Testis (tissue), 3 donors: ENCODE results near the gene TCIRG1. TPM values are rescaled to one million over a fixed set of nuclear protein-coding genes. Genes with fewer than 3 reads are reported as not detected.

Source experiments
- DNase-seq: peaks from one replicate; pipeline ENCODE4 v3.0.0-alpha.2; 2019
- H3K27ac ChIP-seq, 2 donors: fragments of 200-600 bp; sonication (generic); one replicate each; pipeline ENCODE4 v1.5.1; 2019
- H3K27me3 ChIP-seq: fragments of 200-600 bp; sonication (generic); one replicate; pipeline ENCODE4 v1.5.1; 2019
- H3K36me3 ChIP-seq: fragments of 200-600 bp; sonication (generic); one replicate; pipeline ENCODE4 v1.5.1; 2017; ENCODE audit warnings: low read depth; ENCODE audit errors: missing control alignments
- H3K4me1 ChIP-seq: fragments of 200-600 bp; sonication (generic); one replicate; pipeline ENCODE4 v1.5.1; 2019
- H3K4me3 ChIP-seq, 2 donors: fragments of 200-600 bp; sonication (generic); one replicate each; pipeline ENCODE4 v1.5.1; 2017 to 2019
- H3K9me3 ChIP-seq: fragments of 200-600 bp; sonication (generic); one replicate; pipeline ENCODE4 v1.5.1; 2017
- CTCF ChIP-seq, 3 experiments: fragments of 450-650 bp in 2 of 3; fragments of 200-600 bp in 1 of 3; sonication (generic) in 1 of 3; IDR thresholded peaks; one replicate each; pipeline ENCODE4 v1.5.1; 2016 to 2019; ENCODE audit warnings: antibody characterized with exemption in 3 of 3, mild to moderate bottlenecking in 2 of 3, moderate library complexity in 1 of 3
- POLR2A ChIP-seq: fragments of 450-650 bp; IDR thresholded peaks from one replicate; pipeline ENCODE4 v1.6.1; 2017; ENCODE audit warnings: antibody characterized with exemption, mild to moderate bottlenecking, moderate library complexity
- WGBS, 2 donors: methylation state at CpG; one replicate each; pipeline ENCODE4 v1.1.5; 2018; 5-methylcytosine and 5-hydroxymethylcytosine counted together
- intact Hi-C: fragments of 100-400 bp; cut with DNase I; formaldehyde crosslinking; loops from one replicate; pipeline ENCODE4 v1.15.1; 2023; ENCODE audit warnings: low total_unique reads
- polyA plus RNA-seq: library from polyadenylated mRNA; stranded (reverse); fragments of 350-450 nt; fragmentation: Illumina TruSeq; extraction: RNeasy Lipid Tissue Mini Kit (QIAGEN cat#74804); gene quantifications from one replicate; pipeline ENCODE4 v1.2.3, GENCODE V29; 2014; ENCODE audit warnings: low read depth, low replicate concordance; ENCODE audit not compliant: insufficient read depth
- total RNA-seq, 2 donors: library from RNA; depleted of rRNA; stranded (reverse); fragments of >200 nt; gene quantifications; one replicate each; pipeline ENCODE4 v1.2.3, GENCODE V29; 2016

TCIRG1 gene
- total and polyA plus RNA-seq, 3 donors from 2014 or later = 22.2 to 53.6 (median 52.8) TPM

GRCh38 chr11:68067991-68068390 lies 29.2 kb downstream of the TCIRG1 start:
- Histone ChIP-seq H3K9me3 (no peaks in the 10 kb centered on the region), H3K36me3 (no peaks in the 10 kb centered on the region), H3K4me1 (no peaks in the 10 kb centered on the region), H3K27ac (no peak overlapping the region), H3K27me3 (no peaks in the 10 kb centered on the region), H3K4me3 (no peak overlapping the region)
- no peak for DNase-seq
- intact Hi-C loops = no loop called here
- TF ChIP-seq CTCF (IDR thresholded peaks at IDR 0.05) = no peak
- no peak for TF ChIP-seq POLR2A
- WGBS, 2 donors = 91 to 94% methylated on average over 5 of the region's 5 CpGs

DNA sequence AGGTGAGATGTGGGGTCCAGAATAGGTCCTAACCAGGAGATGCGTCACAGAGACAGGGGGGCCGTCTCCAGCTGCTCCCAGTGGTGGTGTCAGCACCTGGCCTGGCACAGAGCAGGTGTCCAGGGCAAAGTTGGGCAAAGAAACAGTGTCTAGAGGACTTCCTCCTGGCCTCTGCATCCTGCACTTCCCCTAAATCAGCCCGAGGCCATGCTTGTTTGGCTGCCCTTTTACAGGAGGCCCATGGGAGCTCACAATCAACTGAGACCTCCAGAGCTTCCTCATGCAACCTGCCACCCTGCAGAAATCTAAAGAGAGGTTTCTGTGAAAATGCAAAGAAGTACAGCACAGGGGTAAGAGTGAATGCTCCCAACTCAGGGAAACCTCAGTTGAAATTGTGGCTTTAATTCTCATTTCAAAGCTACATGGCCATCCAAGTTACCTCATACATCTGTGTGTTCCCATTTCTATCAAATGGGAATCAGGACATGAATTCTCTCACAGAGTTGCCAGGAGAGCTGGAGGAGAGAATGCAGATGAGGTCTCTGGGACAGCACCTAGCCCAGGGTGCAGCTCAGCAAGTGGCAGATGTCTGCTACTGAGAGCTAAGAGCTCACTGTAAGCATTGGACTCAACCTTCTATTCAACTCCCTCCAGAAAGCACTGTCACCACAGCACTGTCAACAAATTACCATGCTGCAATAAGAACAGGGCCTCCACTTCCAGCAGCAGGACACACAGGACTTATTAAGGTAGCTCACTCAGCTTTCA lies 32.6 kb downstream of the TCIRG1 start:
- Histone ChIP-seq H3K4me1 (no peaks in the 10 kb centered on the region), H3K27ac (no peak overlapping the region), H3K27me3 (no peaks in the 10 kb centered on the region), H3K36me3 (no peaks in the 10 kb centered on the region), H3K9me3 (no peaks in the 10 kb centered on the region), H3K4me3 (no peak overlapping the region)
- DNase-seq = no peak
- WGBS, 2 donors = 85 to 96% methylated on average over 3 of the region's 3 CpGs
- intact Hi-C loops = no loop called here
- TF ChIP-seq POLR2A = no peak
- no peak for TF ChIP-seq CTCF (IDR thresholded peaks at IDR 0.05)

GRCh38 chr11:68074584-68075352 lies 35.9 kb downstream of the TCIRG1 start:
- Histone ChIP-seq H3K27ac (no peak overlapping the region), H3K4me3 (no peak overlapping the region), H3K27me3 (no peaks in the 10 kb centered on the region), H3K9me3 (no peaks in the 10 kb centered on the region), H3K36me3 (no peaks in the 10 kb centered on the region), H3K4me1 (no peaks in the 10 kb centered on the region)
- intact Hi-C loops = no loop called here
- TF ChIP-seq POLR2A (no peak), CTCF (IDR thresholded peaks at IDR 0.05) (no peak)
- DNase-seq = no peak
- 83 to 89% methylated on average over 10 of the region's 10 CpGs for WGBS, 2 donors

DNA sequence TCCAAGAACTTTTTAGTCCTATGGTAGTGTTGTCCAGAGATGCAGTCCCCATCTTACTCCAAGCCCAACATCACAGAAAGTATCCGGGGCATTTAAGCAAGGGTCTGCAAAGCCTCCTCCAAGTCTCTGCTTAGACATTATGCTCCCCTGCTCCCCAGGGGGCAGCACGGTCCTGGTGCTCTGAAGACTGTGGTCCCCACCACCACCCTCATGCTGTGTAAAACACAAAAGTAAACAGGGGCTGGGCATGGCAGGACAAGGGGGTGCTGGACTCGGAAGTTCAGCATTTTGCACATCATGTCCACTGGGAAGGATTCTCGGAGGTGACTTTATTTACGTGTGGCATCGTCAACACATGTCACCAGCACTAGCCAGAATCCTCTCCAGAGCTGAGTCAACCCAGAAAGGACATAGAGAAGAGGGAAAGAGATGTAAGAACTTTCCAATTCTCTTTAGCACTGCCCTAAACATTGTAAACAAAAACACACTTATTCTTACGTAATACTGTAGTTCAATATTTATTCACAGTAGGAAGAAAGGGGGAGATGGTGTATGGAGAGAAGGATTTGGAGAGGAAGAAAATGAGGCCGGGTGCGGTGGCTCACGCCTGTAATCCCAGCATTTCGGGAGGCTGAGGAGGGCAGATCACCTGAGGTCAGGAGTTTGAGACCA lies 37.7 kb downstream of the TCIRG1 start:
- Histone ChIP-seq H3K27ac (no peak overlapping the region), H3K9me3 (no peaks in the 10 kb centered on the region), H3K4me1 (no peaks in the 10 kb centered on the region), H3K36me3 (no peaks in the 10 kb centered on the region), H3K4me3 (no peak overlapping the region), H3K27me3 (no peaks in the 10 kb centered on the region)
- TF ChIP-seq POLR2A = no peak
- TF ChIP-seq CTCF (IDR thresholded peaks at IDR 0.05) = no peak
- 91% methylated on average over 10 to 11 of the region's 11 CpGs for WGBS, 2 donors
- DNase-seq = no peak
- intact Hi-C loops = no loop called here
